Measurements from ENCODE around the gene GRIK2. TPM values are rescaled to one million over a fixed set of nuclear protein-coding genes. Genes with fewer than 3 reads are reported as not detected.

GRIK2 gene
- total RNA-seq, 3 donors from 2014 or later = 1.3 to 1.8 (median 1.5) TPM

GRCh38 chr6:101770116-101770515 is 376.6 kb downstream of the GRIK2 start:
- Histone ChIP-seq H3K4me1 (ENCODE audit: low read depth) (no peaks in the 10 kb centered on the region), H3K36me3 (ENCODE audit: low read depth) (no peaks in the 10 kb centered on the region), H3K9me3 (no peaks in the 10 kb centered on the region), H3K4me3 (no peak overlapping the region)
- ATAC-seq = no peak
- TF ChIP-seq CTCF (IDR thresholded peaks at IDR 0.05) = no peak
- no peak for DNase-seq
- intact Hi-C loops (cut with DNase I, micrococcal nuclease) = no loop called here

GRCh38 chr6:101776919-101777350 is 383.4 kb downstream of the GRIK2 start:
- no peak for TF ChIP-seq CTCF (IDR thresholded peaks at IDR 0.05)
- no peak for DNase-seq
- no peaks in the 10 kb centered on the region for H3K4me1 ChIP-seq (ENCODE audit: low read depth)
- no peaks in the 10 kb centered on the region for H3K36me3 ChIP-seq (ENCODE audit: low read depth)
- no peak overlapping the region for H3K4me3 ChIP-seq
- no peak for ATAC-seq
- intact Hi-C loops (cut with DNase I, micrococcal nuclease) = no loop called here
- no peaks in the 10 kb centered on the region for H3K9me3 ChIP-seq

- no peak for DNase-seq
Measured at GRCh38 chr6:101777646-101778045, 384.1 kb downstream of the GRIK2 start.

GRCh38 chr6:101779051-101779844 is 385.7 kb downstream of the GRIK2 start:
- ATAC-seq (no peak), DNase-seq (no peak)
- no peak overlapping the region for H3K4me3 ChIP-seq
- no peaks in the 10 kb centered on the region for H3K36me3 ChIP-seq (ENCODE audit: low read depth)
- TF ChIP-seq CTCF (IDR thresholded peaks at IDR 0.05) = no peak
- H3K4me1 ChIP-seq (ENCODE audit: low read depth) = no peaks in the 10 kb centered on the region
- intact Hi-C loops (cut with DNase I, micrococcal nuclease) = no loop called here
- H3K9me3 ChIP-seq = peaks cover 2% of the 10 kb centered on the region

More at GRCh38 chr6:101777646-101778045, 384.1 kb downstream of the GRIK2 start:
- intact Hi-C loops (cut with DNase I, micrococcal nuclease) = no loop called here
- H3K9me3 ChIP-seq = no peaks in the 10 kb centered on the region
- no peak for ATAC-seq
- H3K4me1 ChIP-seq (ENCODE audit: low read depth) = no peaks in the 10 kb centered on the region
- H3K36me3 ChIP-seq (ENCODE audit: low read depth) = no peaks in the 10 kb centered on the region
- no peak for TF ChIP-seq CTCF (IDR thresholded peaks at IDR 0.05)
- H3K4me3 ChIP-seq = no peak overlapping the region

- TF ChIP-seq CTCF (IDR thresholded peaks at IDR 0.05) = no peak
- H3K4me3 ChIP-seq = no peak overlapping the region
- H3K4me1 ChIP-seq (ENCODE audit: low read depth) = no peaks in the 10 kb centered on the region
- peaks cover 7% of the 10 kb centered on the region for H3K9me3 ChIP-seq
- DNase-seq (no peak), ATAC-seq (no peak)
- intact Hi-C loops (cut with DNase I, micrococcal nuclease) = no loop called here
- no peaks in the 10 kb centered on the region for H3K36me3 ChIP-seq (ENCODE audit: low read depth)
Measured at GRCh38 chr6:101783287-101783686, 389.8 kb downstream of the GRIK2 start.
